ENCODE data around the gene AIFM2. TPM values are rescaled to one million over a fixed set of nuclear protein-coding genes. Genes with fewer than 3 reads are reported as not detected.

Gene AIFM2
- total RNA-seq, 4 donors from 2014 or later = 13.3 to 21.8 (median 17.2) TPM

DNA sequence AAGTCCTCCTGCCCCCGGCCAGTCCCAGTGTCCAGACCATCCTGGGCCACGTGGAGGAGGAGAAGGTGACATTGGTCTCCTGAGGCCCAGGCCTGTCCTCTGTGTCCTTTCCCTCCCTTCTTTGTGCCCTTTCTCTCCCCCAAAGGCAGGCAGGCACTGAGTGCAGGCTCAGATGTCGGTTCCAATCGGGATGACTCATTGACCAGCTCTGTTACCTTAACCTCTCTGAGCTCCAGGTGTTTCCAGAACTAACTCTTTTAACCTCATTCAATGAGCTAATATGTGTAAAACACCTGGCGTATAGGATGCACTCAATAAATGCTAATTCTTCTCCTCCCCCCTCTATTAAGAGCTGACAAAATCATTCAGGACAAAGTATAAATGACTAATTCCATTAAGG, 54.3 kb downstream of the AIFM2 start:
- TF ChIP-seq POLR2A (IDR thresholded peaks at IDR 0.05; ENCODE audit: low read depth) (no peak), EP300 (IDR thresholded peaks at IDR 0.05) (no peak), POLR2AphosphoS5 (IDR thresholded peaks at IDR 0.05) (no peak)
- TF ChIP-seq, protein P1, sequence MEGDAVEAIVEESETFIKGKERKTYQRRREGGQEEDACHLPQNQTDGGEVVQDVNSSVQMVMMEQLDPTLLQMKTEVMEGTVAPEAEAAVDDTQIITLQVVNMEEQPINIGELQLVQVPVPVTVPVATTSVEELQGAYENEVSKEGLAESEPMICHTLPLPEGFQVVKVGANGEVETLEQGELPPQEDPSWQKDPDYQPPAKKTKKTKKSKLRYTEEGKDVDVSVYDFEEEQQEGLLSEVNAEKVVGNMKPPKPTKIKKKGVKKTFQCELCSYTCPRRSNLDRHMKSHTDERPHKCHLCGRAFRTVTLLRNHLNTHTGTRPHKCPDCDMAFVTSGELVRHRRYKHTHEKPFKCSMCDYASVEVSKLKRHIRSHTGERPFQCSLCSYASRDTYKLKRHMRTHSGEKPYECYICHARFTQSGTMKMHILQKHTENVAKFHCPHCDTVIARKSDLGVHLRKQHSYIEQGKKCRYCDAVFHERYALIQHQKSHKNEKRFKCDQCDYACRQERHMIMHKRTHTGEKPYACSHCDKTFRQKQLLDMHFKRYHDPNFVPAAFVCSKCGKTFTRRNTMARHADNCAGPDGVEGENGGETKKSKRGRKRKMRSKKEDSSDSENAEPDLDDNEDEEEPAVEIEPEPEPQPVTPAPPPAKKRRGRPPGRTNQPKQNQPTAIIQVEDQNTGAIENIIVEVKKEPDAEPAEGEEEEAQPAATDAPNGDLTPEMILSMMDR (IDR thresholded peaks at IDR 0.05) = no peak
- intact Hi-C loops (cut with DNase I) = no loop called here

GRCh38 chr10:70074971-70075370, 57.7 kb downstream of the AIFM2 start:
- no peaks in the 10 kb centered on the region for H3K9me3 ChIP-seq
- no peak overlapping the region for H3K27ac ChIP-seq (replicated peaks in 1 of 4)
- no peaks in the 10 kb centered on the region for H3K27me3 ChIP-seq
- no peak for TF ChIP-seq POLR2AphosphoS5 (IDR thresholded peaks at IDR 0.05)
- TF ChIP-seq, protein P1 (IDR thresholded peaks at IDR 0.05) = no peak
- H3K4me1 ChIP-seq = no peaks in the 10 kb centered on the region
- no peak for DNase-seq (ENCODE audit: extremely low spot score)
- intact Hi-C loops (cut with DNase I) = no loop called here
- peaks cover 0 to 21% (median 12%) of the 10 kb centered on the region in 4 donors for H3K36me3 ChIP-seq
- H3K4me3 ChIP-seq = no peak overlapping the region
- WGBS = 83% methylated on average over 2 of the region's 2 CpGs

More for the DNA sequence above, 54.3 kb downstream of the AIFM2 start:
- Histone ChIP-seq H3K27ac (replicated peaks in 1 of 4) (no peak overlapping the region), H3K36me3 (peaks cover 0 to 25% (median 13%) of the 10 kb centered on the region in 4 donors), H3K27me3 (no peaks in the 10 kb centered on the region), H3K4me1 (no peaks in the 10 kb centered on the region), H3K9me3 (no peaks in the 10 kb centered on the region), H3K4me3 (no peak overlapping the region)
- no peak for DNase-seq (ENCODE audit: extremely low spot score)
- WGBS = 90% methylated on average over 5 of the region's 5 CpGs

DNA sequence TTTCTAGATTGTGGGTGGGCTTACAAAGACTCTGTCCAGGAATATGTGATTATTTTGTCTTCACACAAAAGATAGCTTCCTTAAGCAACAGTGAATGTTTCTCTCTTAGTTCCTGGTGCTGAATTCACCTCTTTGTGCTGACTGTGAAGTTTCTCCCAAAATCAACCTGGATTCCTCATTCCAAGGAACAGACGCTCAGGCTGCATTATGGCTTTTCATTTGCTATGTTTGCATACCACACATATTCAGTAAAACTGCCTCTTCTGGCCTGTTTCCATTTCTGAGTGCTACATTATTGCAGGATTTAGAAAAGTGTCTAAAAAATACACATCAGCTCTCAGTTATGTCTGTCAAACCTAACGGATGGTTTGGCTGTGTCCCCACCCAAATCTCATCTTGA, 58.5 kb downstream of the AIFM2 start:
- no peaks in the 10 kb centered on the region for H3K9me3 ChIP-seq
- 74% methylated on average over 2 of the region's 2 CpGs for WGBS
- no peak for DNase-seq (ENCODE audit: extremely low spot score)
- intact Hi-C loops (cut with DNase I) = no loop called here
- TF ChIP-seq EP300 (IDR thresholded peaks at IDR 0.05) = no peak
- TF ChIP-seq POLR2AphosphoS5 (IDR thresholded peaks at IDR 0.05) = no peak
- TF ChIP-seq POLR2A (IDR thresholded peaks at IDR 0.05; ENCODE audit: low read depth) = no peak
- TF ChIP-seq, protein P1 (IDR thresholded peaks at IDR 0.05) = no peak
- no peaks in the 10 kb centered on the region for H3K4me1 ChIP-seq
- no peak overlapping the region for H3K4me3 ChIP-seq
- no peaks in the 10 kb centered on the region for H3K27me3 ChIP-seq
- peaks cover 0 to 16% (median 12%) of the 10 kb centered on the region in 4 donors for H3K36me3 ChIP-seq
- H3K27ac ChIP-seq (replicated peaks in 1 of 4) = no peak overlapping the region

GRCh38 chr10:70070834-70071233, 61.8 kb downstream of the AIFM2 start:
- no peak for DNase-seq (ENCODE audit: extremely low spot score)
- Histone ChIP-seq H3K27me3 (no peaks in the 10 kb centered on the region), H3K9me3 (no peaks in the 10 kb centered on the region), H3K4me1 (no peaks in the 10 kb centered on the region), H3K36me3 (peaks cover 0 to 6% (median 3%) of the 10 kb centered on the region in 4 donors), H3K27ac (replicated peaks in 1 of 4) (no peak overlapping the region), H3K4me3 (no peak overlapping the region)
- no peak for TF ChIP-seq POLR2A (IDR thresholded peaks at IDR 0.05; ENCODE audit: low read depth)
- TF ChIP-seq, protein P1 (IDR thresholded peaks at IDR 0.05) = no peak
- no peak for TF ChIP-seq POLR2AphosphoS5 (IDR thresholded peaks at IDR 0.05)
- no peak for TF ChIP-seq EP300 (IDR thresholded peaks at IDR 0.05)
- intact Hi-C loops (cut with DNase I) = no loop called here
- 95% methylated on average over 11 of the region's 11 CpGs for WGBS

DNA sequence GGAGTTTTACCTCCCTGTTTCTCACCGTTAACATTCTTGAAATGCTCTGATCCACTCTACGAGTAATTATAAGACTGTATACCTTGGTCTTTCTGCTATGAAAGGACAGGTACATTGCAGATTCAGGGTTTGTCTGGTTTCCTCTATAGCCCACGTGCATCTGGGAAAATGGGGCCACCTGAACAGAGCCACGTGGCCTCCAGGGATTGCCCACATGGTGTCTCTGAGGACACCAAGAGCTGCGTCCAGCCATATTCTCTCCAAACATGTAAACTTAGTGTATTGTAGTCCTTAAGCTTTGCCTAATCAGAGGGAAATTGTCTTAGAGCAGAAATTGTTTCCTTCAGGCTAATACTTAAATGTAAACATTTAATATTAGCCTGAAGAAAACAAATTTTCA, 63.3 kb downstream of the AIFM2 start:
- no peaks in the 10 kb centered on the region for H3K4me1 ChIP-seq
- no peak overlapping the region for H3K27ac ChIP-seq (replicated peaks in 1 of 4)
- 81% methylated on average over 5 of the region's 5 CpGs for WGBS
- intact Hi-C loops (cut with DNase I) = no loop called here
- no peak overlapping the region for H3K4me3 ChIP-seq
- no peaks in the 10 kb centered on the region for H3K27me3 ChIP-seq
- no peak for DNase-seq (ENCODE audit: extremely low spot score)
- H3K36me3 ChIP-seq = no peaks in the 10 kb centered on the region
- no peak for TF ChIP-seq POLR2AphosphoS5 (IDR thresholded peaks at IDR 0.05)
- TF ChIP-seq EP300 (IDR thresholded peaks at IDR 0.05) = no peak
- TF ChIP-seq, protein P1 (IDR thresholded peaks at IDR 0.05) = no peak
- no peak for TF ChIP-seq POLR2A (IDR thresholded peaks at IDR 0.05; ENCODE audit: low read depth)
- no peaks in the 10 kb centered on the region for H3K9me3 ChIP-seq
